SK-N-SH (cell line): ENCODE measurements around the gene GPR157. TPM values are rescaled to one million over a fixed set of nuclear protein-coding genes. Genes with fewer than 3 reads are reported as not detected.

Experiments used
- CTCF ChIA-PET: fragments of 300-600, 350-600 bp; formaldehyde crosslinking; extraction: SDS; loops from one replicate; lab custom pipeline; 2021; lab: Yijun Ruan, JAX
- POLR2A ChIA-PET: fragments of 350-600 bp; sonication (Branson Sonifier 250); formaldehyde crosslinking; extraction: SDS; loops from one replicate; lab custom pipeline; 2020; ENCODE audit warnings: antibody characterized with exemption, inconsistent platforms; lab: Yijun Ruan, JAX
- DNase-seq: peaks from one replicate; pipeline ENCODE4 v3.0.0; 2012
- H2AFZ ChIP-seq: fragments of 200-600 bp; sonication (generic); 2 replicates; pipeline ENCODE4 v1.8.1; 2016; ENCODE audit warnings: antibody characterized with exemption, mild to moderate bottlenecking, low read depth
- H3F3A ChIP-seq: fragments of 200-600 bp; sonication (generic); replicated peaks from 2 replicates; pipeline ENCODE3; 2016; ENCODE audit warnings: antibody characterized with exemption, mild to moderate bottlenecking; ENCODE audit not compliant: insufficient read depth
- H3K27ac ChIP-seq, 2 experiments: fragments of 200-500 bp in 1 of 2; fragments of 200-600 bp in 1 of 2; sonication (Bioruptor generic) in 1 of 2; sonication (generic), shearing (Covaris generic) in 1 of 2; 2 replicates each; pipeline versions ENCODE4 v1.5.1 to v1.6.1; 2014 to 2016; ENCODE audit warnings: low read depth in 2 of 2, inconsistent platforms in 1 of 2, low read length in 1 of 2, mild to moderate bottlenecking in 1 of 2, mixed read lengths in 1 of 2
- H3K27me3 ChIP-seq: fragments of 200-600 bp; sonication (generic), shearing (Covaris generic); 2 replicates; pipeline ENCODE4 v1.6.1; 2016; ENCODE audit warnings: mixed run types; ENCODE audit not compliant: insufficient read depth
- H3K36me3 ChIP-seq, 2 experiments: fragments of 200-500 bp in 1 of 2; fragments of 200-600 bp in 1 of 2; sonication (Bioruptor generic) in 1 of 2; sonication (generic) in 1 of 2; replicated peaks in 1 of 2; 2 replicates each; pipeline versions ENCODE3 to v1.5.1; 2014 to 2016; ENCODE audit warnings: low read length in 1 of 2, mild to moderate bottlenecking in 1 of 2; ENCODE audit not compliant: insufficient read depth in 2 of 2, control insufficient read depth in 1 of 2
- H3K4me1 ChIP-seq, 2 experiments: fragments of 200-500 bp in 1 of 2; fragments of 200-600 bp in 1 of 2; sonication (Bioruptor generic) in 1 of 2; sonication (generic), shearing (Covaris generic) in 1 of 2; 2 replicates each; pipeline versions ENCODE4 v1.5.1 to v1.6.1; 2014 to 2016; ENCODE audit warnings: low read depth in 1 of 2, low read length in 1 of 2, mixed run types in 1 of 2; ENCODE audit not compliant: insufficient read depth in 2 of 2, control insufficient read depth in 1 of 2
- H3K4me2 ChIP-seq: fragments of 200-600 bp; sonication (generic), shearing (Covaris generic); 2 replicates; pipeline ENCODE4 v1.6.1; 2017; ENCODE audit warnings: mixed run types
- H3K4me3 ChIP-seq, 2 experiments: fragments of 200-500 bp in 1 of 2; fragments of 200-600 bp in 1 of 2; sonication (Bioruptor generic) in 1 of 2; sonication (generic), shearing (Covaris generic) in 1 of 2; 2 replicates each; pipeline versions ENCODE4 v1.5.1 to v1.8.1; 2014 to 2016; ENCODE audit warnings: low read depth in 2 of 2, inconsistent platforms in 1 of 2, low read length in 1 of 2, mild to moderate bottlenecking in 1 of 2, mixed read lengths in 1 of 2, moderate library complexity in 1 of 2
- H3K79me2 ChIP-seq: fragments of 200-600 bp; sonication (generic); 2 replicates; pipeline ENCODE4 v1.8.1; 2017; ENCODE audit warnings: mild to moderate bottlenecking; ENCODE audit not compliant: insufficient read depth
- H3K9ac ChIP-seq: fragments of 200-600 bp; sonication (generic); 2 replicates; pipeline ENCODE4 v1.6.1; 2017; ENCODE audit warnings: mixed run types
- H3K9me2 ChIP-seq: fragments of 200-600 bp; sonication (generic); 2 replicates; pipeline ENCODE4 v1.6.1; 2017; ENCODE audit warnings: mixed run types
- H3K9me3 ChIP-seq: fragments of 200-600 bp; sonication (generic); 2 replicates; pipeline ENCODE4 v1.6.1; 2017; ENCODE audit warnings: mixed run types, mild to moderate bottlenecking, moderate library complexity
- H4K20me1 ChIP-seq: fragments of 200-600 bp; sonication (generic); 2 replicates; pipeline ENCODE4 v1.6.1; 2017; ENCODE audit warnings: mild to moderate bottlenecking, mixed run types; ENCODE audit not compliant: insufficient read depth
- CHD2 ChIP-seq: fragments of 150-350 bp; IDR thresholded peaks from 2 replicates; pipeline ENCODE4 v1.6.1; 2018; ENCODE audit warnings: low read length; ENCODE audit not compliant: partially characterized antibody
- CTCF ChIP-seq: fragments of 200-600 bp; sonication (generic); IDR thresholded peaks from 2 replicates; pipeline ENCODE4 v1.6.1; 2017; ENCODE audit warnings: antibody characterized with exemption, mild to moderate bottlenecking, moderate library complexity
- ELF1 ChIP-seq: IDR thresholded peaks from 2 replicates; pipeline ENCODE4 v1.4.0; 2012
- EZH2phosphoT487 ChIP-seq: fragments of 200-600 bp; sonication (generic); IDR thresholded peaks from 2 replicates; pipeline ENCODE4 v1.6.1; 2017; ENCODE audit warnings: low read depth, mixed run types, mild to moderate bottlenecking, antibody characterized with exemption, moderate library complexity, borderline replicate concordance
- FOXJ3 ChIP-seq: sonication (generic); formaldehyde crosslinking; IDR thresholded peaks from 2 replicates; pipeline ENCODE4 v1.5.1; 2020; ENCODE audit warnings: mild to moderate bottlenecking, missing genetic modification reagents
- FOXM1 ChIP-seq: IDR thresholded peaks from 2 replicates; pipeline ENCODE4 v1.4.0; 2012; ENCODE audit warnings: low read depth, mild to moderate bottlenecking
- GATA2 ChIP-seq: sonication (generic); formaldehyde crosslinking; IDR thresholded peaks from 2 replicates; pipeline ENCODE4 v1.5.0; 2020; ENCODE audit warnings: mild to moderate bottlenecking, missing genetic modification reagents
- IRF3 ChIP-seq: fragments of 150-350 bp; IDR thresholded peaks from 2 replicates; pipeline ENCODE4 v1.6.1; 2016; ENCODE audit warnings: mild to moderate bottlenecking, low read depth, low read length
- MEF2A ChIP-seq: IDR thresholded peaks from 2 replicates; pipeline ENCODE4 v1.4.0; 2012; ENCODE audit warnings: low read depth, borderline replicate concordance
- MXI1 ChIP-seq: IDR thresholded peaks from 2 replicates; pipeline ENCODE4 v1.6.1; 2012; ENCODE audit warnings: mild to moderate bottlenecking, low read depth, low read length, improper control_type of control experiment
- NRF1 ChIP-seq: IDR thresholded peaks from 2 replicates; pipeline ENCODE4 v1.6.1; 2012; ENCODE audit warnings: low read depth, mild to moderate bottlenecking, low read length
- PBX3 ChIP-seq: IDR thresholded peaks from 2 replicates; pipeline ENCODE4; 2012
- POLR2AphosphoS5 ChIP-seq: IDR thresholded peaks from 2 replicates; pipeline ENCODE4 v1.6.1; 2012; ENCODE audit warnings: low read depth, low read length
- RAD21 ChIP-seq: IDR thresholded peaks from 2 replicates; pipeline ENCODE4 v1.6.1; 2012; ENCODE audit warnings: mild to moderate bottlenecking, low read length
- RFX5 ChIP-seq: IDR thresholded peaks from 2 replicates; pipeline ENCODE4 v1.6.1; 2012; ENCODE audit warnings: mild to moderate bottlenecking, improper control_type of control experiment, low read length
- SMC3 ChIP-seq: IDR thresholded peaks from 2 replicates; pipeline ENCODE4 v1.6.1; 2012; ENCODE audit warnings: low read depth, low read length, improper control_type of control experiment
- TAF1 ChIP-seq: IDR thresholded peaks from 2 replicates; pipeline ENCODE4 v1.6.1; 2012; ENCODE audit warnings: low read depth, mild to moderate bottlenecking, low read length, moderate library complexity, borderline replicate concordance
- TCF12 ChIP-seq: IDR thresholded peaks from 2 replicates; pipeline ENCODE4 v1.4.0; 2012
- TEAD4 ChIP-seq: IDR thresholded peaks from 2 replicates; pipeline ENCODE4 v1.4.0; 2012; ENCODE audit warnings: mild to moderate bottlenecking, borderline replicate concordance; ENCODE audit not compliant: insufficient read depth
- USF1 ChIP-seq: IDR thresholded peaks from 2 replicates; pipeline ENCODE4 v1.4.0; 2012; ENCODE audit warnings: low read depth, borderline replicate concordance
- ZBTB33 ChIP-seq: IDR thresholded peaks from 2 replicates; pipeline ENCODE4 v1.4.0; 2012; ENCODE audit warnings: low read depth, borderline replicate concordance
- WGBS: methylation state at CpG from one replicate; pipeline ENCODE4 v1.1.6; 2017; ENCODE audit warnings: low lambda C conversion rate; 5-methylcytosine and 5-hydroxymethylcytosine counted together
- polyA plus RNA-seq, 3 experiments: library from polyadenylated mRNA; depleted of rRNA; stranded (reverse); fragments of >200 nt; gene quantifications; 2 replicates each; pipeline ENCODE4 v1.2.3, GENCODE V29; 2012

GPR157 gene
- polyA plus RNA-seq, 1 of the 3 experiments (the other 2 are of a cell fraction): 1.8 TPM

GRCh38 chr1:9065213-9065751 is 63.6 kb downstream of the GPR157 start:
- Histone ChIP-seq H3K4me1 (no peaks in the 10 kb centered on the region), H3K4me3 (no peak overlapping the region), H3F3A (no peaks in the 10 kb centered on the region), H3K27ac (no peak overlapping the region), H4K20me1 (no peaks in the 10 kb centered on the region), H3K9ac (no peak overlapping the region), H3K27me3 (no peaks in the 10 kb centered on the region), H3K36me3 (no peaks in the 10 kb centered on the region), H3K9me3 (no peaks in the 10 kb centered on the region), H2AFZ (no peak overlapping the region; the same call in 1 of the 2 replicates), H3K4me2 (no peak overlapping the region), H3K79me2 (no peaks in the 10 kb centered on the region), H3K9me2 (no peaks in the 10 kb centered on the region)
- DNase-seq: no peak
- POLR2A ChIA-PET: no interaction called here
- CTCF ChIA-PET: interaction anchor here (0.8 kb wide), 1 partner anchor 561 kb away, joined by 3 read pairs; no protein-coding TSS in a partner anchor
- no peak for TF ChIP-seq TEAD4
- TF ChIP-seq TCF12: no peak
- TF ChIP-seq FOXM1: no peak
- no peak for TF ChIP-seq ZBTB33
- no peak for TF ChIP-seq MEF2A
- no peak for TF ChIP-seq TAF1
- no peak for TF ChIP-seq EZH2phosphoT487
- no peak for TF ChIP-seq FOXJ3 (CRISPR knock-in tag)
- TF ChIP-seq CTCF: no peak
- TF ChIP-seq SMC3: no peak
- TF ChIP-seq ELF1: no peak
- TF ChIP-seq CHD2: no peak
- 76% methylated on average over 3 of the region's 7 CpGs for WGBS

- Histone ChIP-seq H3K27ac (no peak overlapping the region), H3K79me2 (no peaks in the 10 kb centered on the region), H4K20me1 (no peaks in the 10 kb centered on the region), H3K9me2 (no peaks in the 10 kb centered on the region), H3K4me3 (no peak overlapping the region), H3K36me3 (no peaks in the 10 kb centered on the region), H3K4me2 (no peak overlapping the region), H3K4me1 (no peaks in the 10 kb centered on the region), H3K9me3 (no peaks in the 10 kb centered on the region), H3K27me3 (no peaks in the 10 kb centered on the region), H3F3A (no peaks in the 10 kb centered on the region), H3K9ac (no peak overlapping the region), H2AFZ (no peak overlapping the region)
- ChIA-PET POLR2A (no interaction called here), CTCF (no interaction called here)
- DNase-seq: no peak
- no peak for TF ChIP-seq RFX5
- TF ChIP-seq IRF3: no peak
- TF ChIP-seq RAD21: no peak
- TF ChIP-seq NRF1: no peak
- TF ChIP-seq SMC3: no peak
- no peak for TF ChIP-seq GATA2
- no peak for TF ChIP-seq USF1
- TF ChIP-seq MXI1: no peak
- no peak for TF ChIP-seq FOXJ3 (CRISPR knock-in tag)
- no peak for TF ChIP-seq POLR2AphosphoS5
- TF ChIP-seq TEAD4: no peak
- no peak for TF ChIP-seq PBX3
- 88% methylated on average over 5 of the region's 5 CpGs for WGBS
These were observed 66.1 kb downstream of the GPR157 start for GRCh38 chr1:9062846-9063245.
